NB4 (cell line): Measurements from ENCODE around the gene LYRM7.

Experiments used
- DNase-seq: peaks from one replicate; pipeline ENCODE4 v3.0.0; 2010; ENCODE audit warnings: low read depth
- H3K4me3 ChIP-seq: one replicate; pipeline ENCODE4 v1.5.1; 2011; ENCODE audit warnings: mild to moderate bottlenecking, low read depth, low read length, moderate library complexity
- MYC ChIP-seq: IDR thresholded peaks from 2 replicates; pipeline ENCODE4 v1.6.1; 2011; ENCODE audit warnings: low read depth, low read length
- POLR2A ChIP-seq: IDR thresholded peaks from 2 replicates; pipeline ENCODE4 v1.6.1; 2011; ENCODE audit warnings: mild to moderate bottlenecking; ENCODE audit not compliant: insufficient read length; ENCODE audit errors: extremely low read depth
- TF ChIP-seq, protein P1 (sequence below): IDR thresholded peaks from one replicate; pipeline ENCODE4 v1.5.1; 2012; ENCODE audit warnings: low read depth, low read length
- TF ChIP-seq, protein P2 (sequence below): IDR thresholded peaks from 2 replicates; pipeline ENCODE4 v1.6.1; 2011; ENCODE audit warnings: low read depth, low read length

LYRM7 gene

DNA sequence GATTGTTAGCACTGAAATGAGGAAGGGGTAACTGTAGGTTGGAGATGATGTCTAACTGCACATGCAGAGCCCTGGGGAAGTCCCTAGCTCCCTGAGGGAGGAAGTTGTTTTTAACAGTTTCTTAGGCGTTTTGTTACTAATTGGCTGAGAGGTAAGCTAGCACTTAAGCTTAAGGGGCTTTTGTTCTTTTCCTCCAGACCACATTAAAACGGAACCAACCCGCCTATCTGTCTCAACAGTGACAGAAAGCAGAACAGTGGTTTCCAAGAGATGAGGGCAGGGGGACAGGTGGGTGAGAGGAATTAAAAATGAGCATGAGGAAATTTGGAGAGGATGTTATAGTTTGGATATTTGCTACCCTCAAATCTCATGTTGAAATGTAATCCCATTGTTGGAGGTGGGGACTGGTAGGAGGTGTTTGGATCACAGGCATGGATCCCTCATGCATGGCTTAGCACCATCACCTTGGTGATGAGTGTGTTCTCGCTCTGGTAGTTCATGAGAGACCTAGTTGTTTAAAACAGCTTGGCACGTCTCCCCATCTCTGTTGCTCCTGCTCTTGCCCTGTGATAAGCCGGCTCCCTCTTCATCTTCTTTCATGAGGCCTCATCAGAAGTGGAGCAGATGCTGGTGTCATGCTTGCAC is 38.9 kb downstream of the LYRM7 start:
- DNase-seq = peak; percentile 95
- peak overlapping the region; percentile 43 for H3K4me3 ChIP-seq
- TF ChIP-seq, protein P1, sequence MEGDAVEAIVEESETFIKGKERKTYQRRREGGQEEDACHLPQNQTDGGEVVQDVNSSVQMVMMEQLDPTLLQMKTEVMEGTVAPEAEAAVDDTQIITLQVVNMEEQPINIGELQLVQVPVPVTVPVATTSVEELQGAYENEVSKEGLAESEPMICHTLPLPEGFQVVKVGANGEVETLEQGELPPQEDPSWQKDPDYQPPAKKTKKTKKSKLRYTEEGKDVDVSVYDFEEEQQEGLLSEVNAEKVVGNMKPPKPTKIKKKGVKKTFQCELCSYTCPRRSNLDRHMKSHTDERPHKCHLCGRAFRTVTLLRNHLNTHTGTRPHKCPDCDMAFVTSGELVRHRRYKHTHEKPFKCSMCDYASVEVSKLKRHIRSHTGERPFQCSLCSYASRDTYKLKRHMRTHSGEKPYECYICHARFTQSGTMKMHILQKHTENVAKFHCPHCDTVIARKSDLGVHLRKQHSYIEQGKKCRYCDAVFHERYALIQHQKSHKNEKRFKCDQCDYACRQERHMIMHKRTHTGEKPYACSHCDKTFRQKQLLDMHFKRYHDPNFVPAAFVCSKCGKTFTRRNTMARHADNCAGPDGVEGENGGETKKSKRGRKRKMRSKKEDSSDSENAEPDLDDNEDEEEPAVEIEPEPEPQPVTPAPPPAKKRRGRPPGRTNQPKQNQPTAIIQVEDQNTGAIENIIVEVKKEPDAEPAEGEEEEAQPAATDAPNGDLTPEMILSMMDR = no peak
- TF ChIP-seq POLR2A (peak; percentile 27), MYC (peak; percentile 71)
- TF ChIP-seq, protein P2, sequence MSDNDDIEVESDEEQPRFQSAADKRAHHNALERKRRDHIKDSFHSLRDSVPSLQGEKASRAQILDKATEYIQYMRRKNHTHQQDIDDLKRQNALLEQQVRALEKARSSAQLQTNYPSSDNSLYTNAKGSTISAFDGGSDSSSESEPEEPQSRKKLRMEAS = peak; percentile 64

DNA sequence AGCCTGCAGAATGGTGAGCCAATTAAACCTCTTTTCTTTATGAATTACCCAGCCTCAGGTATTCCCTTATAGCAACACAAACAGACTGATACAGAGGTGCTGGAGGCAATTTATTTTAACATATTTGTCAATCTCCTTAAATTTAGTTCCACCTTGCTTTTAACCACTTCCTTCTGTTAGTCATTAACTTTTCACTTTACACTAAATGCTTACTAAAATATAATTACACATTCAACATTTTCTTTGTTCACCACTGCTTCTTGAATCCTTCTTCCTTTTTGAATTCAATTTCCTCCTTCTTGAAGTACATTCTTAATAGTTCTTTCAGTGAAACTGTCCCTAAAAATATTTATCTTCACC is 39.4 kb downstream of the LYRM7 start:
- peak overlapping the region; percentile 43 for H3K4me3 ChIP-seq
- no peak for DNase-seq
- TF ChIP-seq MYC (no peak), POLR2A (no peak)
- TF ChIP-seq, protein P2 = no peak
- TF ChIP-seq, protein P1 = no peak

DNA sequence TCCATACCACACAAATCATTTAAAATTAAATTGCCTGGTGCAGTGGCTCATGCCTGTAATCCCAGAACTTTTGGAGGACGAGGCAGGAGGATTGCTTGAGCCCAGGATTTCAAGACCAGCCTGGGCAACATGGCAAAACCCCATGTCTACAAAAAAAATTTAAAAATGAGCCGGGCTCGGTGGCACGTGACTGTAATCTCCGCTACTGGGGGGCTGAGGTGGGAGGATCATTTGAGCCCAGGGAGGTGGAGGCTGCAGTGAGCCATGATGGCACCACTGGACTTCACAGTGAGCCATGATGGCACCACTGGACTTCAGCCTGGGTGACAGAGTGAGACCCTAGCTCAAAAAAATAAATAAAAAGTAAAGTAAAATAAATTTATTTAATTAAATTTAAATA is 40.9 kb downstream of the LYRM7 start:
- no peak for TF ChIP-seq POLR2A
- TF ChIP-seq, protein P2 = no peak
- TF ChIP-seq, protein P1 = no peak
- no peak for TF ChIP-seq MYC
- DNase-seq = no peak
- H3K4me3 ChIP-seq = no peak overlapping the region

DNA sequence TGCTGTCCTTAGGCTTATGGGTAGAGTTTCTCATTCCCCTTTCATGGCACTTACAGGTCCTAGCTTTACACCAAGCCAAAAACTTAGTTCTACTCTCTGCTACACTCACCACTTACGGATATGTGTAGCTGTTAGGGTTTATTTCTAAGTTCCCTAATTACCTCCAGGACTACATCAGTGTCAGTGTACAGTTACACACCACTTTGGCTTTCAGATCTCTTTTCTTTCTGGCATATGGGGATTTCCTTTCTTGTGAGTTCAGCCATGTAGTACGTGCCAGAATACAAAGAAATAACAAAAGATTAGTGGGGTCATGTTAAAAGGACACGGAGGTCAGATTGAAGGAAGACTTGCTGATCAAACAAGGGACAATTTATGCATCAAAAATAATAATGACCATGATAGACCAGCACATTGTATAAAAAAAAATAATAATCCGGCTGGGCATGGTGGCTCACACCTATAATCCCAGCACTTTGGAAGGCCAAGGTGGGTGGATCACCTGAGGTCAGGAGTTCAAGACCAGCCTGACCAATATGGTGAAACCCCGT is 41.8 kb downstream of the LYRM7 start:
- H3K4me3 ChIP-seq = no peak overlapping the region
- TF ChIP-seq MYC (no peak), POLR2A (no peak)
- TF ChIP-seq, protein P1 = no peak
- TF ChIP-seq, protein P2 = no peak
- peak; percentile 20 for DNase-seq

DNA sequence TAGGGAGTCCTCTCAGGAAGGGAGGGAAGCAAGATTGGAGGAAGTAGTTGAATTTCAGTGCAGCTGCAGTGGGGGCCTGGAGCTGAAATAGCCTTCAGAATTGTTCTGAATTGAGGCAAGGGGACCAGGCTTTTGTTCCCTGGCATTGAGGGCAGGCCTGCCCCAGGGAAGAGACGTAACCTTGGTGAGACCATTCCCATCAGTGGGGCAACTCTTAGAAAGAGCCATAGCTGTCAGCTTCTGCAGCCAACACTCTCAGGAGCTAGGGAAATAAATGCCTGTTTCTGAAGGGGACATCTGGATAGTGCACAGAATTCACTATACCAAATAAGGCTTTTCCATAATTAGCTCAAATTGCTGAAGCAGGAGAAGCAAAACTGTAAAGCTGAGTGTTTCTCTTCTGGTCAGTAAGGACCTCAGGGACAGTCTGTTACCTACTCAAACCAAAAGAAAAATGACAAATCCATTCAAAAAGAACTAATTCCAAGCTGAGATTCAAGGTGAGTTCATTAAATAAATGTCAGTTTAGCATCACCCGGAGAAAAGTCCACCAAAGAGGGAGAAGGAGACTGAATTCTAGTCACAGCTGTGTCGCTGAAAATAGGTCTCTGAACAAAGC is 44.0 kb downstream of the LYRM7 start:
- H3K4me3 ChIP-seq = no peak overlapping the region
- no peak for DNase-seq
- TF ChIP-seq POLR2A (no peak), MYC (no peak)

DNA sequence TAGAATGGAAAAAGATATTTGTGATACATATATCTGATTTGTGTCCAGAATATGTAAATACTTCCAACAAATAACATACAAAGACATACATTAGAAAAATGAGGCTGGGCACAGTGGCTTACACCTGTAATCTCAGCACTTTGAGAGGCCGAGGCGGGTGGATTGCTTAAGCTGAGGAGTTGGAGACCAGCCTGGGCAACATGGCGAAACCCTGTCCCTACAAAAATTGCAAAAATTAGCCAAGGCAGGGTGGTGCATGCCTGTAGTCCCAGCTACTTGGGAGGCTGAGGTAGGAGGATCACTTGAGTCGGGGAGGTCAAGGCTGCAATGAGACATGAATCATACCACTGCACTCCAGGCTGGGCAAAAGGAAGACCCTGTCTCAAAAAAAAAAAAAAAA is 47.0 kb downstream of the LYRM7 start:
- no peak for DNase-seq
- TF ChIP-seq, protein P1 = no peak
- TF ChIP-seq POLR2A (no peak), MYC (no peak)
- TF ChIP-seq, protein P2 = no peak
- no peak overlapping the region for H3K4me3 ChIP-seq
